HepG2 (cell line): ENCODE data around the gene MED28. TPM values are rescaled to one million over a fixed set of nuclear protein-coding genes. Genes with fewer than 3 reads are reported as not detected.

Experiments
- GATAD1 ChIP-seq: IDR thresholded peaks from 2 replicates; pipeline ENCODE4 v1.6.1; 2016; ENCODE audit warnings: missing genetic modification reagents, missing compliant biosample characterization
- ZNF121 ChIP-seq: sonication (generic); formaldehyde crosslinking; IDR thresholded peaks from 2 replicates; pipeline ENCODE4 v1.5.0; 2020; ENCODE audit warnings: mild to moderate bottlenecking, missing genetic modification reagents
- ZNF619 ChIP-seq: sonication (generic); formaldehyde crosslinking; IDR thresholded peaks from 2 replicates; pipeline ENCODE4 v1.4.0; 2020; ENCODE audit warnings: mild to moderate bottlenecking, missing genetic modification reagents
- ZNF766 ChIP-seq: sonication (generic); formaldehyde crosslinking; IDR thresholded peaks from 2 replicates; pipeline ENCODE4 v1.5.0; 2020; ENCODE audit warnings: missing genetic modification reagents, borderline replicate concordance
- ZSCAN21 ChIP-seq: sonication (generic); formaldehyde crosslinking; IDR thresholded peaks from 2 replicates; pipeline ENCODE4 v1.8.0; 2022; ENCODE audit warnings: mild to moderate bottlenecking, missing genetic modification reagents, moderate library complexity, borderline replicate concordance
- polyA plus RNA-seq, 8 experiments: library from polyadenylated mRNA; depleted of rRNA in 3 of 8; stranded (reverse) in 7 of 8; unstranded in 1 of 8; fragments of >200 nt; fragmentation: Illumina TruSeq in 4 of 8; extraction: Trizol in 4 of 8; gene quantifications; 2 replicates each; pipeline versions ENCODE4 v1.2.1 to v1.2.3, GENCODE V29; 2011 to 2016; ENCODE audit warnings: low read depth in 4 of 8, missing spikeins in 1 of 8, mixed read lengths in 1 of 8; ENCODE audit not compliant: insufficient read depth in 1 of 8
- total RNA-seq, 5 experiments: library from RNA; depleted of rRNA; stranded (reverse); fragments of >200 nt; fragmentation: Illumina TruSeq; extraction: Trizol; gene quantifications; 2 replicates each; pipeline ENCODE4 v1.2.3, GENCODE V29; 2016; ENCODE audit warnings: low read depth in 1 of 5
- TF ChIP-seq, protein P1 (sequence below): sonication (generic); formaldehyde crosslinking; IDR thresholded peaks from 2 replicates; pipeline ENCODE4 v1.5.0; 2020; ENCODE audit warnings: missing genetic modification reagents
- TF ChIP-seq, protein P2 (sequence below): sonication (generic); formaldehyde crosslinking; IDR thresholded peaks from 2 replicates; pipeline ENCODE4 v1.4.0; 2020; ENCODE audit warnings: mild to moderate bottlenecking, missing genetic modification reagents

Gene MED28
- total and polyA plus RNA-seq, 2 of the 13 experiments (the other 11 are each of a cell fraction or from before 2014, with no cell fraction given) = 41.3 to 65.7 TPM

DNA sequence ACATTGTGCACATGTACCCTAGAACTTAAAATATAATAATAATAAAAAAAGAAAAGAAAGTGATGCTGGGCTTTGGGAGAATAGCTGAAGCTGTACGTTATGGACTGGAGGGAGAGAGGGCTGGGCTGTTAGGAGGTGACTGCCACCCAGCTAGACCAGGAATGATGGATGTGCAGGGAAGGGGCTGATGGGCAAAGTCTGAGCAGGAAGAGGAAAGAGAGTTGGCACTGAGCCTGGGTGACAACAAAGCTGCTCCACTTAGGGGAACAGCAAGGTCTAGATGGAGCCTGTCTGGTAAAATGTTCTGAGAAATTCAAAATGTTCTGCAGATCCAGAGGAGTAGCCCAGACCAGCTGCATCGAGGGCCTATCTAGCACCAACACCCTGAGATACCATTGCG is 32.3 kb downstream of the MED28 start (continued):
- TF ChIP-seq ZNF766 (CRISPR knock-in tag) = no peak
- TF ChIP-seq ZNF121 (CRISPR knock-in tag) = no peak
- TF ChIP-seq, protein P1, sequence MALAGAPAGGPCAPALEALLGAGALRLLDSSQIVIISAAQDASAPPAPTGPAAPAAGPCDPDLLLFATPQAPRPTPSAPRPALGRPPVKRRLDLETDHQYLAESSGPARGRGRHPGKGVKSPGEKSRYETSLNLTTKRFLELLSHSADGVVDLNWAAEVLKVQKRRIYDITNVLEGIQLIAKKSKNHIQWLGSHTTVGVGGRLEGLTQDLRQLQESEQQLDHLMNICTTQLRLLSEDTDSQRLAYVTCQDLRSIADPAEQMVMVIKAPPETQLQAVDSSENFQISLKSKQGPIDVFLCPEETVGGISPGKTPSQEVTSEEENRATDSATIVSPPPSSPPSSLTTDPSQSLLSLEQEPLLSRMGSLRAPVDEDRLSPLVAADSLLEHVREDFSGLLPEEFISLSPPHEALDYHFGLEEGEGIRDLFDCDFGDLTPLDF (CRISPR knock-in tag) = no peak
- TF ChIP-seq, protein P2, sequence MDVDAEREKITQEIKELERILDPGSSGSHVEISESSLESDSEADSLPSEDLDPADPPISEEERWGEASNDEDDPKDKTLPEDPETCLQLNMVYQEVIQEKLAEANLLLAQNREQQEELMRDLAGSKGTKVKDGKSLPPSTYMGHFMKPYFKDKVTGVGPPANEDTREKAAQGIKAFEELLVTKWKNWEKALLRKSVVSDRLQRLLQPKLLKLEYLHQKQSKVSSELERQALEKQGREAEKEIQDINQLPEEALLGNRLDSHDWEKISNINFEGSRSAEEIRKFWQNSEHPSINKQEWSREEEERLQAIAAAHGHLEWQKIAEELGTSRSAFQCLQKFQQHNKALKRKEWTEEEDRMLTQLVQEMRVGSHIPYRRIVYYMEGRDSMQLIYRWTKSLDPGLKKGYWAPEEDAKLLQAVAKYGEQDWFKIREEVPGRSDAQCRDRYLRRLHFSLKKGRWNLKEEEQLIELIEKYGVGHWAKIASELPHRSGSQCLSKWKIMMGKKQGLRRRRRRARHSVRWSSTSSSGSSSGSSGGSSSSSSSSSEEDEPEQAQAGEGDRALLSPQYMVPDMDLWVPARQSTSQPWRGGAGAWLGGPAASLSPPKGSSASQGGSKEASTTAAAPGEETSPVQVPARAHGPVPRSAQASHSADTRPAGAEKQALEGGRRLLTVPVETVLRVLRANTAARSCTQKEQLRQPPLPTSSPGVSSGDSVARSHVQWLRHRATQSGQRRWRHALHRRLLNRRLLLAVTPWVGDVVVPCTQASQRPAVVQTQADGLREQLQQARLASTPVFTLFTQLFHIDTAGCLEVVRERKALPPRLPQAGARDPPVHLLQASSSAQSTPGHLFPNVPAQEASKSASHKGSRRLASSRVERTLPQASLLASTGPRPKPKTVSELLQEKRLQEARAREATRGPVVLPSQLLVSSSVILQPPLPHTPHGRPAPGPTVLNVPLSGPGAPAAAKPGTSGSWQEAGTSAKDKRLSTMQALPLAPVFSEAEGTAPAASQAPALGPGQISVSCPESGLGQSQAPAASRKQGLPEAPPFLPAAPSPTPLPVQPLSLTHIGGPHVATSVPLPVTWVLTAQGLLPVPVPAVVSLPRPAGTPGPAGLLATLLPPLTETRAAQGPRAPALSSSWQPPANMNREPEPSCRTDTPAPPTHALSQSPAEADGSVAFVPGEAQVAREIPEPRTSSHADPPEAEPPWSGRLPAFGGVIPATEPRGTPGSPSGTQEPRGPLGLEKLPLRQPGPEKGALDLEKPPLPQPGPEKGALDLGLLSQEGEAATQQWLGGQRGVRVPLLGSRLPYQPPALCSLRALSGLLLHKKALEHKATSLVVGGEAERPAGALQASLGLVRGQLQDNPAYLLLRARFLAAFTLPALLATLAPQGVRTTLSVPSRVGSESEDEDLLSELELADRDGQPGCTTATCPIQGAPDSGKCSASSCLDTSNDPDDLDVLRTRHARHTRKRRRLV (CRISPR knock-in tag) = no peak
- TF ChIP-seq ZSCAN21 = no peak
- no peak for TF ChIP-seq ZNF619
- no peak for TF ChIP-seq GATAD1 (CRISPR knock-in tag)
